IPS DF 19.7 (cell line): Measurements from ENCODE around the gene SIRT1.
"Not testable (repeated sequence)": the region's sequence is repeated elsewhere in the genome, so short reads cannot be mapped to it uniquely, and the experiment has no call there.

ENCODE experiments used
- DNase-seq: peaks from one replicate; pipeline ENCODE4 v3.0.0-alpha.2; 2013; ENCODE audit warnings: low read depth, low spot score

Gene SIRT1

GRCh38 chr10:67884313-67884841, at the start of gene SIRT1:
Gene SIRT1 (plus strand): TSS chr10:67884656. CDS start chr10:67884722, 66 bp downstream.
- DNase-seq, result peak; percentile 78

GRCh38 chr10:67835541-67836394, 48.7 kb upstream of the SIRT1 start:
- not testable (repeated sequence) for DNase-seq

DNA sequence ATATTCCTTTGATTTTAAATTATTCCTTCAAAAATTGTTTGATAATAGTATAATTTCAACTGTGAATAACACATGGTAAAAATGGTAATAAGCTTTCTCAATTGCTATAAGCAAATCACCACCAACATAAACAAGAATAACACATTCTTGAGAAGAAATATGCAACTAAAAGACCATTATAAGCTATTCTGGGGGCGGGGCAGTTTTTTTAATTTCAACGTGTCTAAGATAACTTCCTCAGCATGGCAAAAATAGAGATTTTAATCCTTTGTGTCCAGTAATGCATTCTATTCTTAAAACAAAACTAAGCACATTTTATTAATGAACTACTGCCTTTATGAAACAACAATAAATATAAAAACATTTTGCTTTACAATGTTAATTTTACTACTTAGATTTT, 48.0 kb upstream of the SIRT1 start:
- no peak for DNase-seq

DNA sequence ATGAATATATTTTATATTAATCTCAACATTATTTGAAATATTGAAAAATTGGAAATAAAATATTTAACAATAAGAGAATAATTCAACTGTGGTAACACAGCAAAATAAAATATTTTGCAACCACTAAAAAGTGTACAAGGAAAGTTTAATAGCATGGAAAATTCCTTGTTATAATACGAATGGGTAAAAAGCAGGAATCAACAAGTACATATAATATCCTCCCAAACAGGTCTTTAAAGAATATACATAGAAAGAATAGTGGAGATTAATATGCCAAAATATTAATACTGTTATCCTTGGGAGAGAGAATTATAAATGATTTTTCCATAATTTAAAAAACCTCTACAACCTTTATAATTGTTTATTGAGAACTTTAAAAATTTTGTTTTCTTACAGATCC, 47.5 kb upstream of the SIRT1 start:
- DNase-seq, result no peak

GRCh38 chr10:67837541-67838314, 46.7 kb upstream of the SIRT1 start, which contains the start of gene DNAJC12:
Gene DNAJC12 (minus strand): TSS chr10:67838188. CDS start chr10:67838011, 177 bp downstream.
- no peak for DNase-seq

DNA sequence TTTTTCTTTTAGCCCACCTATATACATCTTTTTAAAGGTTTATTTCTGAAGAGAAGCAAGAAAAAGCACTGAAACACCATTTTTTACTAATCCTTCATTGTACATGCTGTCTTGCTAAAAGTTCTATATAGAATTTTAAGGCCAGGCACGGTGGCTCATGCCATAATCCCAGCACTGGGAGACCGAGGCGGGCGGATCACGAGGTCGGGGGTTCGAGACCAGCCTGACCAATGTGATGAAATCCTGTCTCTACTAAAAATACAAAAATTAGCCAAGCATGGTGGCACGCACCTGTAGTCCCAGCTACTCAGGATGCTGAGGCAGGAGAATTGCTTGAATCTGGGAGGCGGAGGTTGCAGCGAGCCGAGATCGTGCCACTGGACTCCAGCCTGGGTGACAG, 44.9 kb upstream of the SIRT1 start:
- not testable (repeated sequence) for DNase-seq

- DNase-seq, result no peak
Measured at GRCh38 chr10:67839951-67840350, 44.5 kb upstream of the SIRT1 start.

DNA sequence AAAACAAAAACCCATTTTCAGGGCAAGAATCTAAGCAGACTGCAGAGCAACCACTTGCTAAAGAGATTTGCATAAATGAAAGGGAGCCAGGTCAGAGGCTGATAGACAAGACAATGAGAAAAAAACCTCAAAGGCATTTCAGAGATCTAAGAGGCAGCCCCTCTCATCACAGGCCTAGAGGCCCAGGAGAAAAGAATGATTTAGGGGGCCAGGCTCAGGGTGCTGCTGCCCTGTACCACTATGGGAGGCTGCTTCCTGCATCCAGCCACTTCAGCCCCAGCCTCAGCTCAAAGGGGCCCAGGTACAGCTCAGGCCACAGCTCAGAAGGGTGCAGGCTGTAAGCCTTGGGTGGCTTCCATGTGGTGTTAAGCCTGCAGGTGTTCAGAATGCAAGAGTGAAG, 42.7 kb upstream of the SIRT1 start:
- DNase-seq, result no peak

DNA sequence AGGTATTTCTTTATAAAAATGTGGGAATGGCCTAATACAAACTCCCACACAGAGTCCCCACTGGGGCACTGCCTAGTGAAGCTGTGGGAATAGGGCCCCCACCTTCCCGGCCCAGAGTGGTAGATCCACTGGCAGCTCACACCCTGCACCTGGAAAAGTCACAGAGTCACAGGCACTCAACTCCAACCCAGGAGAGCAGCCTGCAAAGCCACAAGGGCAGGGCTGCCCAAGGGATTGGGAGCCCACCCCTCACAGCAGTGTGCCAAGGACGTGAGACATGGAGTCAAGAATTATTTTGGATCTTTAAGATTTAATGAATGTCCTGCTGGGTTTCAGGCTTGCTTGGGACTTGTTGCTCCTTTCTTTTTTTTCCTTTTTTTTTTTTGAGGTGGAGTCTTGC, 41.2 kb upstream of the SIRT1 start:
- DNase-seq, result no peak

GRCh38 chr10:67849331-67850011, 35.0 kb upstream of the SIRT1 start:
- DNase-seq, result peak; percentile 81

DNA sequence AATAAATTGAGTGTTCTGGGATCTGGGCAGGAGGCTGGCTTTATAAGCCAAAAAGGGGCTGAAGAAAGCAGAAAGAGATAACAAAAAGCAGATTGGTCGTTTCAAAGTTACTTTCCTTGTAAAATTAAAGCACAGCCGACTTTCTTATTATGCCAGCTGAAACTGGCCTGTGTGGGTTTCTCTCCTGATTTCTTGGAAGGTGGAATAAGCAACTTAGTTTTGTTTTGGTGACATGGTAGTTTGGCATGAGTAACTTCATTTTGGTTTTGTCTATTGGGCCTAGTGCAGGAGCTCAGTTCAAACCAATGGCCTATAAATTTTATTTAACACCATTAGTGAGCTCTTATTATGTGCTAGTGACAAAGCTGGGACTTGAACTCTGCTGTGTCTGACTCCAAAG, 33.3 kb upstream of the SIRT1 start:
- no peak for DNase-seq

DNA sequence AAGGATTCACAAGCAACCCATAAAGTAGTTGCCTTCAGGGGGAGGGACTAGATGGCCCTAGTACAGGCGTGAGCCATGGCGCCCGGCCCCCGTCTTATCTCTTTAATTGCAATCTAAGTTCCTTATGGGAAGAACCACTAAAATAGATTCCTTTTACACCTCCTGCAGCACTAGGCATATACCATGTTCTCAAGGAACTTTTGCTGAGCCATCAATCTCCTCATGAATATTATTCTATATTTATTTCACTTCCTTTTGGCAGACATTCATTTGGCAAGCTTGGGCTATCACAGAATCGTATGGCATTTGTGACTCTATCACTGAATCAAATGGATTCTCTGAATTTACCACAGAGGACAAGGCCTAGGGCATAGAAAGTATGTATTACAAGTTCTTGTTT, 31.7 kb upstream of the SIRT1 start:
- DNase-seq, result no peak

DNA sequence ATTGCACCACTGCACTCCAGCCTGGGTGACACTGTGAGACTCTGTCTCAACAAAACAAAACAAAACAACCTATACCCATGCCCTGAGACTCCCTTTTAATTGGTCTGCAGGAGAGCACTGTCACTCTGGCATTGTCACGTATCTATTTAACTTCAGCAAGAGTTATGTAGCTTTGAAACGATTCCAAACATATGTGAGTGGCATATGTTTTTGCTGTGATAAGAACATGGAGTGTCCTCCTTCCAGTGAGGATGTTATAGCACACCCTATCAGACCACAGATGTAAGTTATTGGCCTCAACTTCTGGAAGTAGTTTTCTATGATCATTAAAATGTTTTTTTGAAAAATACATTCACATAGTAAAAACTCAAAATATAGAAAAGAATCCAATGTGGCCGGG, 30.9 kb upstream of the SIRT1 start:
- no peak for DNase-seq

DNA sequence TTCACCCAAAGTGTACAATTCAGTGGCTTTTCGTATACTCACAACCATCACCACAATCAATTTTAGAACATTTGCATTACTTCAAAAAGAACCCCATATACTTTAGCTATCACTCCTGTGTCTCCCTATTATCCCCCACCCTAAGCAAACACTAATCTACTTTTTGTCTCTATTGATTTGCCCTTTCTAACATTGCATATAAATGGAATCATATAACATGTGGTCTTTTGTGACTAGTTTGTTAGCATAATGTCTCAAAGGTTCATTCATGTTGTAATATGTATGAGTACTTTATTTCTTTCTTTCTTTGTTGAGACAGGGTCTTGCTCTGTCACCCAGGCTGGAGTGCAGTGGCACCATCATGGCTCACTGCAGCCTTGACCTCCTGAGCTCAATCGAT, 25.5 kb upstream of the SIRT1 start:
- DNase-seq, result no peak

GRCh38 chr10:67861750-67862432, 22.6 kb upstream of the SIRT1 start:
- peak; percentile 77 for DNase-seq

DNA sequence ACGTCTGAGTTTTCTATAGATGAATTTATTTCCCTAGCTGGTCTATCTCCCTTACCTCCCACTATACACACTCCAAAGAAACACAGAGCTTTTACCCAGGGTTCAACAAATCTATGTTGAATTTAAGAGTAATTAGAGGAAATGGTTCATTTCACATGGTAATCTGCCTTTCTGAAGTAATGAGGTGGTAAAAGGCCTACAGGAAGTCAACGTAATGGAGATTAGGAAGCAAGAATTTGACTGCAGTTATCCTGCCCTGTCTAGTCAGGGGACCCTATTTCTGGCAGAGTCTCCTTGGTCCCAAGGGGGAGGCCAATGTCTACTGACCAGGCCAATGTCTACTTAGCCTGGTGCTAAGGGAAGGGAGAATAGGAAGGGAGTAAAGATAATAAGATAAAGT, 21.4 kb upstream of the SIRT1 start:
- no peak for DNase-seq

GRCh38 chr10:67864607-67865371, 19.7 kb upstream of the SIRT1 start:
- DNase-seq, result no peak

DNA sequence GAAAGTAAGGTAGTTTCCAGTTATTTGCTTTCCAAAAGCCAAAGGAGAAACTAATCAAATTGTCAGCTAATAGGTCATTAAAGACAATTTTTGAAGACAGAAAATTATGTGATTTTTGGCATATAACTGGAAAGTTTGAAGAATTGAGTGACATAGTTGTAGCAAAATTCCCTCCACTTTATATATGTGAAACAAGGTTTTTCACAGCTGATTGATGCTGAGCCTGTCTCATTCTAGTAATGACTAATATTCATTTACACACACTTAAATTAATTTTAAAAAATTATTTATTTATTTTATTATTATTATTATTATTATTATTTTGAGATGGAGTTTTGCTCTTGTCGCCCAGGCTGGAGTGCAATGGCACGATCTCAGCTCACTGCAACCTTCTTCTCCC, 16.3 kb upstream of the SIRT1 start:
- no peak for DNase-seq

DNA sequence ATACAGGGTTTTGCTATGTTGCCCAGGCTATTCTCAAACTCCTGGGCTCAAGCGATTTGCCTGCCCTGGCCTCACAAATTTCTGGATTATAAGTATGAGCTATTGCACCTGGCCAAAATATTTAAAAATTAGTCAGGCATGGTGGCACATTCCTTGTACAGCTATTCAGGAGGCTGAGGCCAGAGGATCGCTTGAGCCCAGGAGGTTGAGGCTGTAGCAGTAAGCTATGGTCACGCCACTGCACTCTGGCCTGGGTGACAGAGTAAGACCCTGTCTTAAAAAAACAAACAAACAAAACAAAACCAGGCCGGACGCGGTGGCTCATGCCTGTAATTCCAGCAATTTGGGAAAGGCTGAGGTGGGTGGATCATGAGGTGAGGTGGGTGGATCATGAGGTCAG, 14.5 kb upstream of the SIRT1 start:
- no peak for DNase-seq
